HG03571 (cell line): ENCODE measurements around the gene TNFRSF25.
"Not testable (repeated sequence)": the region's sequence is repeated elsewhere in the genome, so short reads cannot be mapped to it uniquely, and the experiment has no call there.

Experiments used
- ATAC-seq: cut with Tn5 transposase; IDR thresholded peaks from one replicate; pipeline ENCODE4 v1.9.1; 2021; ENCODE audit not compliant: unreplicated experiment

Gene TNFRSF25

DNA sequence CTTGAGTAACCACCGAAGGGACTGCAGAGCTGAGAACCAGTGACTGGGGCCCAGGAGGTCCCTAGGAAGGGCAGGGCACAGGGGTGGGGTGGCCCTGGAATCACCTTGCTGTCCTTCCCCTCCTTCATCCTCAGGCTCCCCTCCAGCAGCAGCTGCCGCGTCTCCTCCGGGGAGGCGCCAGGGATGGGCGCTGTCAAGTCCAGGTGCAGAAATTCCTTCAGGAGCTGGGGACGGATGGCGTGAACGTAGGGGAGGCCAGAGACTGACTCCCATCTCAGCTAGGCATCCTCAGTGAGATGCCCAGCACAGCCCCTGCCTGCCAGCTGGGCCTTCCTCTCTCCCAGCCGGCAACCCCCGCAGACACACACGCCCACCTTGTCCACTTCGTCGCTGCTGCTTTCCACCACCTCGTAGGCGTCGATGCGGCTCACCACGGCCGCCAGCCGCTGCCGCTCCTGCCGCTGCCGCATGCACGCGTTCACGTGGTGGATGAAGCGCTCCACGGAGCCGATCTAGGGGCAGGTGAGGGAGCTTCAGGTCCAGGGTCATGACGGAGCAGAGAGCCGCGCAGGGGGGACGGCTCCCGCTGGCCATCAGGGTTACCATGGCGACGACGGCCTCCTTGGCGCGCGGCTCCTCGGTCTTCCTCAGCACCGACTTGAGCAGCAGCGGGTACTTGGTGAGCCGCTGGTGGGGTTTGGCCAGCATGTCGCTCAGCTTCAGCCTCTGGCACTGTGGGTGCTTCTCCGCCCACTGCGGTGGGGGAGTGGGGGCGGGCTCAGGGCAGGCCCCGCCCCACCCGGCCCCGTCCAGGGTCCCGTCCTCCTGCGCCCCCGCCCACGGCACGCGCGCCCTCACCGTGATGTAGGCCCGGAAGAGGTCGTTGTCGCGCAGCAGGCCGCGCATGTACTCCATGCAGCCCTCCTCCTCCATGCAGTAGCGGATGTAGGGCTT, 4.4 kb upstream of the TNFRSF25 start:
- ATAC-seq, result no peak

- no peak for ATAC-seq
Measured at GRCh38 chr1:6468729-6469461, 2.9 kb upstream of the TNFRSF25 start.

DNA sequence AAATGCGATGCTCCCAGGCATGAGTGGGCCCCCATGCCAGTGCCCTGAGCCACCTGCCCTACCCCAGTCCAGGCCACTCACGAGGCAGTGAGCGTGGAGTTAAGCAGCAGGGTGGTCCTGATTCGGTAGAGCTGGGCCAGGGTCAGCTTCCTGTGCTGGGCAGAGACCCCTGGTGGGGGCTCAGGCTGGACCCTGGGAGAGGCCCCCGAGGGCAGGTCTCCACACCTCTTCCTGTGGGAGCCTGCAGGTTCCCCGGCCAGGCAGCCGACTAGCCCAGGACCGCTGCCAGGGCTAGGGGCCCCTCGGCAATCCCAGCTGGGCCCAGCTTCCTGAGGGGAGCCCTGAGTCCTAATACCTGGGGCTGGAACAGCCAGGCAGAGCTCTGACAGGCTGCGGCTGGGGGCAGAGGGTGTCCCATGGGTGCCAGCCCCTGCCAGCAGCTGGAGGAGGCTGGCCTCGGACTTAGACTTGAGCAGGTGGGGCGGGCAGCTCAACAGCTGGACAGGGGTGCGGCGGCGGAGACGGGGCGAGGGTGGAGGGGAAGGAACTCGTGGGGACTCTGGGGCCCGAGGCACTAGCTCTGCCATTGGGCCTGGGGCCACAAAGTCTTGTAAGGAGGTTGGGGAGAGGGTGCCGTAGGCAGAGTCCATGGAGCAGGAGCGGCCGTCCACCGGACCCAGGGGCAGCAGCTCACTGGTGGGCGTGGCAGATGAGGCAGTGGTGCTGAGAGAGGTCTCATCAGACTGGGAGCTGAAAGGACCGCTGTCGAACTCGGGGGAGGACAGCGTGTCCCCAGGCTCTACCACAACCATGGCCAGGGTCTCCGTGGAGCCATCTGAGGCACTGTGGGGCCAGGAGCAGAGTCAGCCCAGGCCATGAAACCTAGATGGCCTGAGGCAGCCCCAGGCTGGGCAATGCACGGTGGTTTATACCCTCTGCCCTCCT, 2.0 kb upstream of the TNFRSF25 start:
- ATAC-seq, result no peak

DNA sequence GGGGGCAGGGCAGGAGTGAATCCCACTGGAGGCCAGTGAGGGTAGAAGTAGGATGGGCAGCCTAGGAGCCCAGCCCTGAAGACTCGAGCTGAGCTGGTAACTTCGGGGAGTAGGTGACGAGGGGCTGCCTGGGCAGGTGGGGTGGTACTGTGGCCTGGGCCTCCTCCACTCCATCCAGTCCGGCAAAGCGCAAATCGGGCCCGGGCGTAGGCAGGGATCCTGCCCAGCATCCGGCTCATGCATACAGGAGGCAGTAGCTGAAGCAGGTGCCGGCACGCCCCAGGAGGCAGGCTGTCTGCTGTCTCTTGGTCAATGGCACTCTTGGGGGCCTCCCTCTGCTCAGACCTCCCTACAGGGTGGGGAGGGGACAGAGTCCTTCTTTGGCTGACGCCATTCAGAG, 1.3 kb upstream of the TNFRSF25 start:
- no peak for ATAC-seq

DNA sequence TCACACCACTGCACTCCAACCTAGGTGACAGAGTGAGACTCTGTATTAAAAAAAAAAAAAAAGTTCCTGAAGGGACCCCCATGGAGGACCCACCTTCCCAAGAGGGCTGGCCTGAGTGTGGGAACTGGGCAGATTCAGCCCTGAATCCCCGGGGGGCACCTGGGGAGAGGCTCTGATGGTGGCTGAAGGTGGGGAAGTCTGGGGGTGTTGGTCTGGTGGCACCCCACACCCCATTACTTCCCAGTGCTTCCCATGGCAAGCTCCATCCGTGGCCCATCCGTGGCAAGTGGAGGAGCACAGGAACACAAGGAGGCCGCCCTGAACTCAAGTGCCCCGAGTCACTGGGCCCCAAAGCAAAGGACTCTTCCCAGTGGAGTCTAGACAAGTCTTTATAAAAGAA, 778 bp upstream of the TNFRSF25 start:
- ATAC-seq, result no peak

GRCh38 chr1:6465461-6466005, 440 bp downstream of the TNFRSF25 start:
- ATAC-seq, result no peak

DNA sequence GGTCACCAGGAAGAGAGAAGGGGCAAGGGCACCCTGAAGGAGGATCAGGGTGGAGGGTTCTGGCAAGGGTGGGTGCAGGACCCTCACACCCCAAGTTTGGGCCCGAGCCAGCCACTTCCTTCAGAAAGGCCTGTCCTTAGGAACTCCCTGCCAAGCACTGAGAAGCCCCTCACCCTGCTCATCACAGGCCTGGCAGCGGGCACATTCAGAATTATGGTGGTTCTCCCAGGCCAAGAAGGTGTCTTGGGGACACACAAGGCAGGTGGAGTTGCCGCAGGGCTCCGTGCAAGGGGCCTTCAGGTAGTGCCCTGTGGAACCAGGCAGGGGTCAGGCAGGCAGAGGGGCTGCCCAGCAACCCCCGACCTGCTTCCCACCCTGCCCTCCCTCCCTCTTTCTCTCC, 1.1 kb downstream of the TNFRSF25 start:
- ATAC-seq, result no peak

DNA sequence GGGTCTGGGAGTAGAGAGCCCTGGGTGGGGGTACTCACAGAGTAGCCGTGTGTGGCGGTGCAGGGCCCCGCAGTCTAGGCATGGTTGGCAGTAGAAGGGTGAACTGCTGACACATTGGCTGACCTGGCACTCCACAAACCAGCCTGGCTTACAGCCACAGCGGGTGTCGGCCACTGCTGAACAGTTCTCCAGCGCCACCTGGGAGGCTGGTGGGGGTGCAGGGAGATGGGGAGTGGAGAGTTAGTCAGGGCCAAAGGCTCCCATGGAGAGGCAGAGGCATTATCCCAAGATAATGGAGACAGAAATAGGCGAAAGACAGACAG, 1.5 kb downstream of the TNFRSF25 start:
- no peak for ATAC-seq

DNA sequence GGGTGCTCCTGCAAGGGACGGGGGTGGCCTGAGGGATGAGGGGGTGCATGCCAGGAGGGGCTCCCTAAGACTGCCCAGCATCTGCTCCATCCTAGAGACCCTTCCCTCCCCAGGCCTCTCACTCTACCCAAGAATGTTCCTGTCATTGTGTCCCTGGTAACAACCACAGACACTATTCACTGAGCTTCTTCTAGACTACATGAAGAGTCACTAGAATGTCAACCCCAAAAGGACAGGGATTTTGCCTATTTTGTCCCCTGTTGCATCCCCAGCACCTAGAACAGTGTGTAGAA, 2.9 kb downstream of the TNFRSF25 start:
- ATAC-seq, result no peak

DNA sequence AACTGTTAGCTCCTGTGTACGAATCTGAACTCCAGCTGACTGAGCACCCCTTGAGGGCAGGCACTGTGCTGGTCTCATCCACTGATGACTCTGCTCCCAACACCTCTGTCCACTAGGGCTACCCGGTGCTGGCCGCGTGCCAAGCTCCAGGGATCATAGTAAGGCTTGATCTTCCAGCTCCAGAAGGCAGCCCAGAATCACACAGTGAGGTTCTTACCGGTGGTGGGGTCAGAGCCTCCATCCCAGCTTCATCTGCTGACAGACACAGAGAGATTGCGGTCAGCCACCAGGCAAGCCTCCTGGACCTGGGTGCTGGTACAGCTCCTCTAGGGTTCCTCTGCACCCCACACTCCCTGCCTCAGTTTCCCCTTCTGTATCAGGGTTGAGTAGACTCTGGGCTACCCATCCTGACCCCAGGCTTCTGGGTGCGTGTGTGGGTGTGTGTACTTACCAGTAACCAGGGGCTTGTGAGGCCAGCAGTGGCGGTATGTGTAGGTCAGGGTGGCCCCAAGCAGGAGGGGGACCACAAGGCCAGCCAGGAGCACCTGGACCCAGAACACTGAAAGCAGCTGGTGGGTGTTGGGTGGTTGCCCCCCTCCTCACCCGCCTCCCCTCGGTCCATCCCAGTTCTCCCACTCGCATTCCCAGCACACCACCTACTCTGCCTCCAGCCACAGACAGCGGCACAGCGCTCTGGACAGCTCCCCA, 3.4 kb downstream of the TNFRSF25 start:
- no peak for ATAC-seq

DNA sequence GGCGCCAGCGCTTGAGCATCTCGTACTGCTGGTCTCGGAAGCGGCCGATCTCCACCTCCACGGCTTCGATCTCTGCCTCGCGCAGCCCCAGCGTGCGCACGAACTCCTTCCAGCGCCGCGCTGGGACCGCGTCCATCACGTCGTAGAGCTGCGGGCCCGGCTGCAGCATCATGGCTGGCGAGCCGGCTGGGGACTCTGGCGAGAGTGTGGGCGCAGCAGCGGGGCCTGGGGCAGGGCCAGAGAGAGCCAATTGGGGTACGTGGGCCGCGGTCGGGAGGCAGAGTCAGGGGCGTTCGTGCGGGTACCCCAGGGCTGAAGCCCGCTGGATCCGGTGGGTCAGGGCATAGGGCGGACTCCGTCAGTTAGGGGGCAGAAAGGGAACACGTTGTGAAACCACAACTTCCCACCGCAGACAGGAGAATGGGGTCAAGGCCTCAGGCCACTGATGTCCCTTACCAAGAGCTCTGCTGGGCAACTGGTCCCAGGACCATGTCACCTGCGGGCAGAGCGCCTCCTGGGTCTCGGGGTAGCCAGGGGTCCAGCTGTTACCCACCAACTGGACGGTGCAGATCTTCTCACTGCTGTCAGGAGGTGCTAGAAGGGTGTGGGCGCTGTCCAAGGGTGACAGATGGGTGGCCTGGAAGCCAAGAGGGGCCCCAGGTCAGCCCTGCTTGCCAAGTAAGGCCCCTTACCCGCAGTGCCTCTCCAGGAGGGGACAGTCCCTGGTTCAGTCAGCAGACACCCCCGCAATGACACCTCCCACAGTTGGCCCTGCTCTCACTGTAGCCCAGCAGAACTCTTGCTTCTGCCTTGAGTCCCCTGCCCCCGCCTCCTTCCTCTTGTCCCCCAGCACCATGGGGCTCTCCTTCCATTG, 4.2 kb downstream of the TNFRSF25 start:
- ATAC-seq, result no peak

- no peak for ATAC-seq
Measured at GRCh38 chr1:6461051-6461530, 4.9 kb downstream of the TNFRSF25 start.

DNA sequence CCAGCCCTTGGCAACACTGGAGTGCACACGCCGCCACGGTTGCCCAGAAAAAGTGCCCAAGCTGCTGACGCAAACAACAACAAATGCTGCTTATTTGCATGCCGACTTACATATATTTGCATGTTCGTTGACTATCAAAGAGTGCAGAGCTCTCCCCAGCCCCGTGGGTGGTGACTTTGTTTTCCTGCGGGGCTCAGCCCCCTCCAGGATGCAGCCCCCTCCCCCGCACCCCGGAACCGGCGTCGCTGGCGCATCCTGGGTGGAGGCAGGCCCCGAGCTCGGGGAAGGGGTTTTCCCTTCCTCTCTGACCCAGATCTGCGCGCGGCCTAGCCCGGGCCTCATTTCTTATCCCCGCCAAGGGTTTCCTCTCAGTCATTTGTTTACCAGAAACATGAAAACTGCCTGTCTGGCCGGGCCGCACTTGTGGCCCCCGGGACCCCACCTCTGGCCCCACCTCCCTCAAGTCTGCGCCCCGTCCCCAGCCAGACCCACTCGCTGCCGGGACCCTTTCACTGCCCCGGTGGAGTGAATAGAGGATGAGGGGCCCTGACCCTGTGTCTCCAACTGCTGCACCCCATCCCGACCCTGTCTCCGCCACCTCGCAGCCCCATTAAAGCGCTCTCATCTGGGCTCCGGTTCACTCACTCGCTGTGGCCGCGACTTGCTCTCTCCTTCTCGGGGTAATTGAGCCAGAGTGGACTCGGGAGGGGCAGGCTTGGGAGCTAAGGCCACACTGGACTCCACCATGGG, 5.5 kb downstream of the TNFRSF25 start:
- no peak for ATAC-seq

DNA sequence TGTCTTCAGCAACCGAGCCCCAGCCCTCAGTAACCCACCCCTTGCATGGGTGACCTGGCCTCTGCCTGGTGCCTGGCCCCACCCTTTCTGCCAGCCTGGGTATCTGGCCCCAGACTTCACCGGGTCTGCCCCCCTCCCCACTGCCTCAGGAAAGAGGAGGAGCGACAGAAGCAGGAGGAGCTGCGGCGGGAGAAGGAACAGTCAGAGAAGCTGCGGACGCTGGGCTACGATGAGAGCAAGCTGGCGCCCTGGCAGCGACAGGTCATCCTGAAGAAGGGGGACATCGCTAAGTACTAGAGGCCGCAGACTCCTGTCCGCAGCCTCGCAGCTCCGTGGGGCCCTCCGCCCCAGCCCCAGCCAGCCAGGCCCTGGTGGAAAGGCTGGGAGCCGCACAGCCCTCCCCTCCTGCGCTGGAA, 6.1 kb downstream of the TNFRSF25 start:
- no peak for ATAC-seq

DNA sequence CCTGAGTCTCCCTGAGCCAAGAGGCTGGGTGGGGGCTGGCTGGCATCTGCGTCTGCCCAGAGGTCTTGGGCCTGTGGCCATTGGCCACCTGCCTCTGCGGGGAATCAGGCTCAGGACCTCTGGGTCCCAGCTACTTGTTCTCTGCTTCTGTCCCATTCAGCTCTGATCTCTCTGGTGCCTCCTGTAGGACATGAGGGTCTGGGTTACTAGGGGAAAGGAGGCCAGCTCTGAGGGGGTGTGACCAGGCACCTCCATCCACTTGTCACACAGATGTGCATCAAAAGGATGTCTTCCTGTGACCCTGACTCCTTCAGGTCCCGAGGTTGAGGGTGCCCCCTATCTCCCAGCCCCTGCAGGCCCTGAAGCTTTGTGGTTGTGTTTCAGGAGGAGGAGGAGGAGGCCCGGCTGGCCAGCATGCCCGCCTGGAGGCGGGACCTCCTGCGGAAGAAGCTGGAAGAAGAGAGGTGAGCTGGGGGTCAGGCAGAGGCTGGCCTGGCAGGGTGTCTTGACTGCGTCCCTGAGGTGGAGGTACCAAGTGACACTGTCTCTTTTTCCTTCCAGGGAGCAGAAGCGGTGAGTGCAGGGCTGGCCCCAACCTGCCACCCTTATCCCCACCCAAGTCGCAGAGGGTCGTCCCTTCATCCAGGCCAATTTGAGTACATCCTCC, 9.0 kb downstream of the TNFRSF25 start:
- ATAC-seq, result no peak

GRCh38 chr1:6455752-6456520, 10.0 kb downstream of the TNFRSF25 start:
- ATAC-seq, result not testable (repeated sequence)
